ENCODE results near the gene MIR17HG. TPM values are rescaled to one million over a fixed set of nuclear protein-coding genes. Genes with fewer than 3 reads are reported as not detected.
"Not testable (repeated sequence)": the region's sequence is repeated elsewhere in the genome, so short reads cannot be mapped to it uniquely, and the experiment has no call there.

MIR17HG gene
- total RNA-seq, 1 donor from 2014 or later, result 10.6 TPM

DNA sequence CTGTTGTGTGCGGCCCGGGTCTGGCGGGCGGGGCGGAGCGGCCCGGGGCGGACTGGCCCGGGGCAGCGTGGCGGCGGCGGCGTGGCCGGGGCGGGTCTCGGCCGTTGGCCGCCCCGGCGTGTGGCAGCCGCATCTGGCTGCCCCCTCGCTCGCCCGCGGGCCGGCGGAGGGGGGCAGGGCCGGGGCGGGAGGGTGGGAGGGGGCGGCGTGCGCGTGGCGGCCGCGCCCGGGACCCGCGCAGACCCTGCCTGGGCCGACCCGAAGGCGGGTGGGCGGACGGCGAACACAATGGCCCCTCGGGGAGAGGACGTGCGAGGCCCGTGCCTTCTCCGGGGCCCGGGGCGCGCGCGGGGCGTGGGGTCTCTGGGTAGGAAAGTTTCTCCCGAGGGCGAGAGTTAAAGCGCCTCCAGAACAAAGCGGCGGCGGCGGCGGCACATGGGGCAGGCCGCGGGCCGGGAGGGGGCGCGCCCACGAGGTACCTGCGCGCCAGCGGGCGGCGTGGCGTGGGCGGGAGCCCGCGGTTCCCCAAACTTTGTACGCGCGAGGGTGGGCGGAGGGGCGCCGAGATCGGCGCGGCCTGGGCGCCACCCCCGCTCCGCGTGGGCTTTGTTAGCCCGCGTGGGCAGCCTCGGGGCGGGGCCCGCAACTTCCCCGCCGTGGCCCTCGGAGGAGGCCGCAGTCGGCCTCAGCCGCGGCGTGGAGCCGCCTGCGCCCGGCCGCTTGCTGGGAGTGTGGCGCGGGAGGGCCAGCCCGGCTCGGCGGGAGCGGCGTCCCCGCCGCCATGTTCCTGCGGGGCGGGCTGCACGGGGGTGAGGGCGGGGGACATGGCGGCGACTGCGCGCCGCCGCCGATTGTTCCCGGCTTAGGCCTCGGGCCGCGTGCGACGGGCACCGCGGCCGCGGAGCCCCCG is 764 bp downstream of the MIR17HG start:
- DNase-seq (ENCODE audit: low read depth), result no peak

DNA sequence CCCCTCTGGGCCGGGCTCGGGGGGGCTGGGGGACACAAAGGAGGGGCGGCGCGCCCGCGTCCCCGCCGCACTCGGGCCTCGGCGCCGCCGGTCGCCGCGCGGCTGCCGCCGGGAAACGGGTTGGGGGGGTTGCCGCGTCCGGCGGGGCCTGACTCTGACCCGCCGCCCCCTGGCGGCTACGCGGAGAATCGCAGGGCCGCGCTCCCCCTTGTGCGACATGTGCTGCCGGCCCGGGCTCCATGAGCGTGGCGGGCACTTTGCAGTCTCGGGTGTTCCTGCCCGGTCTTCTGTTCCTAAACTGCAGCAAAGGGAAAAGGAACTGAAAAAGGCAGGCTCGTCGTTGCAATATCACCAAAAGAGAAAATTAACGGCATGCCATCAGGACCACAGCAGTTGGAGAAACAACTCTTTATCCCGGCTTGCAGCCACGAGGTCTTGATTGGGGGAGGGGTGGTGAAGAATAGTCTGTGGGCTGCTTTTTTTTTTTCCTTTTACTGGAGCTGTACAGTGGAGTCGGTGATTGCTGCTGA is 1.5 kb downstream of the MIR17HG start:
- peak; percentile 52 for DNase-seq (ENCODE audit: low read depth)

DNA sequence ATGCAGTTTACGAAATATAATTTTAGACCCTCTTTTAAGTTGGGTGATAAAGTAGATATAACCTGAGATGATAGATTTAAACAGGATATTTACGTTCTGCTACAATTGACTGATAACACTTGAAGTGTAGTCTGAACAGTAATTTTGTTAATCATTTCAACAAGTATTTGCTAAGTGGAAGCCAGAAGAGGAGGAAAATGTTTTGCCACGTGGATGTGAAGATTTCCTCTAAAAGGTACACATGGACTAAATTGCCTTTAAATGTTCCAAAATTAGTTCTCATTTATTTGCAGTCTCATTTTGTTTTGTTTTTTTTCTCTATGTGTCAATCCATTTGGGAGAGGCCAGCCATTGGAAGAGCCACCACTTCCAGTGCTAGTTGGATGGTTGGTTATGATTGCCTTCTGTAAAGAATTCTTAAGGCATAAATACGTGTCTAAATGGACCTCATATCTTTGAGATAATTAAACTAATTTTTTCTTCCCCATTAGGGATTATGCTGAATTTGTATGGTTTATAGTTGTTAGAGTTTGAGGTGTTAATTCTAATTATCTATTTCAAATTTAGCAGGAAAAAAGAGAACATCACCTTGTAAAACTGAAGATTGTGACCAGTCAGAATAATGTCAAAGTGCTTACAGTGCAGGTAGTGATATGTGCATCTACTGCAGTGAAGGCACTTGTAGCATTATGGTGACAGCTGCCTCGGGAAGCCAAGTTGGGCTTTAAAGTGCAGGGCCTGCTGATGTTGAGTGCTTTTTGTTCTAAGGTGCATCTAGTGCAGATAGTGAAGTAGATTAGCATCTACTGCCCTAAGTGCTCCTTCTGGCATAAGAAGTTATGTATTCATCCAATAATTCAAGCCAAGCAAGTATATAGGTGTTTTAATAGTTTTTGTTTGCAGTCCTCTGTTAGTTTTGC is 2.8 kb downstream of the MIR17HG start:
- DNase-seq (ENCODE audit: low read depth), result no peak

DNA sequence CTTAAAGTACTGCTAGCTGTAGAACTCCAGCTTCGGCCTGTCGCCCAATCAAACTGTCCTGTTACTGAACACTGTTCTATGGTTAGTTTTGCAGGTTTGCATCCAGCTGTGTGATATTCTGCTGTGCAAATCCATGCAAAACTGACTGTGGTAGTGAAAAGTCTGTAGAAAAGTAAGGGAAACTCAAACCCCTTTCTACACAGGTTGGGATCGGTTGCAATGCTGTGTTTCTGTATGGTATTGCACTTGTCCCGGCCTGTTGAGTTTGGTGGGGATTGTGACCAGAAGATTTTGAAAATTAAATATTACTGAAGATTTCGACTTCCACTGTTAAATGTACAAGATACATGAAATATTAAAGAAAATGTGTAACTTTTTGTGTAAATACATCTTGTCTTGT is 3.6 kb downstream of the MIR17HG start:
- DNase-seq (ENCODE audit: low read depth), result no peak

DNA sequence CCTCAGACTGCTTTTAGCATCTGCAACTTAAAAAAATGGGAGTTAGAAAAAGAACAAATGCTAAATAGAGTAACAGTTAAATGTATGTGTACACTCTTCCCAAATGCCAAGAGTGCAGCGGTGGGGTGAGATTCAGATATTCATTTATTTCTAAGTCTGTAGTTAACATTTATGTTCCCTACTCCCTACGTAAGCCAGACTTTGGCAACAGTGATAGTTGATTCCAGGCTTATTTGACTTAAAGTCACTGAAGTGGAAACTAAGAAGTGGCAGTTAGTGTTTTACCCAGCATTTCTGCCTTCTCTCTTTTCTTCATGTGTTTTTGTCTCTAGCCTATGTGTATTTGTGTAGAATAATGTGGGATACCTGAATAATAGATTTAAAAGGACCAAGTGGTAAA is 4.5 kb downstream of the MIR17HG start:
- peak; percentile 17 for DNase-seq (ENCODE audit: low read depth)

DNA sequence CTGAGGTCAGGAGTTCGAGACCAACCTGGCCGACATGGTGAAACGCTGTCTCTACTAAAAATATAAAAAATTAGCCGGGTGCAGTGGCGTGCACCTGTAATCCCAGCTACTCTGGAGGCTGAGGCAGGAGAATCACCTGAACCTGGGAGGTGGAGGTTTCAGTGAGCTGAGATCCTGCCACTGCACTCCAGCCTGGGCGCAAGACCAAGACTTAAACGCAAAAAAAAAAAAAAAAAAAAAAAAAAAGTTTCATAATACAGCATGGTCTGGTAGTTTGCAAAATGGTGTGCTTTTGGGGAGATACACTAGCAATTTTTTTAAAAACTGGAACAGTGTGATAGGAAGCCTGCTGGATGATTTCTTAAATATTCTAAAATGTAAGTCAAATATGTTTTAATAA is 5.4 kb downstream of the MIR17HG start:
- DNase-seq (ENCODE audit: low read depth), result not testable (repeated sequence)

DNA sequence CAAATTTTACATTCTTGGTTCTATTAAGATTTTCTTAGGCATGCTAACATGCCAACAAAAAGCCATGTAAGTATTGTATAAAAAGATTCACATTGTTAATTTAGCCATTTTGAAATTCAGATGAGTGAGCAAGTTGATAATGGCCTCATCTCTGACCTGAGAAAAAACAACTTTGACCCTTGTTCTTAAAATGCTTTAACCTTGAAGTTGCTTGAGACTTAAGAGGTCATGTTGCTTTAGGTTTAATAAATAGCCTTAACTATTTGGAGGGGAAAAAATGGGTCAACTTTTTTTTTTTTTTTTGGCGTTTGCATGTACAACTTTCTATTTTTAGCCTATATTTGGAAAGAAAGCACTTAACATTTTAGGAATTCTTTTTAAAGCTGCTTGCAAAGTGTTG is 6.0 kb downstream of the MIR17HG start:
- no peak for DNase-seq (ENCODE audit: low read depth)

DNA sequence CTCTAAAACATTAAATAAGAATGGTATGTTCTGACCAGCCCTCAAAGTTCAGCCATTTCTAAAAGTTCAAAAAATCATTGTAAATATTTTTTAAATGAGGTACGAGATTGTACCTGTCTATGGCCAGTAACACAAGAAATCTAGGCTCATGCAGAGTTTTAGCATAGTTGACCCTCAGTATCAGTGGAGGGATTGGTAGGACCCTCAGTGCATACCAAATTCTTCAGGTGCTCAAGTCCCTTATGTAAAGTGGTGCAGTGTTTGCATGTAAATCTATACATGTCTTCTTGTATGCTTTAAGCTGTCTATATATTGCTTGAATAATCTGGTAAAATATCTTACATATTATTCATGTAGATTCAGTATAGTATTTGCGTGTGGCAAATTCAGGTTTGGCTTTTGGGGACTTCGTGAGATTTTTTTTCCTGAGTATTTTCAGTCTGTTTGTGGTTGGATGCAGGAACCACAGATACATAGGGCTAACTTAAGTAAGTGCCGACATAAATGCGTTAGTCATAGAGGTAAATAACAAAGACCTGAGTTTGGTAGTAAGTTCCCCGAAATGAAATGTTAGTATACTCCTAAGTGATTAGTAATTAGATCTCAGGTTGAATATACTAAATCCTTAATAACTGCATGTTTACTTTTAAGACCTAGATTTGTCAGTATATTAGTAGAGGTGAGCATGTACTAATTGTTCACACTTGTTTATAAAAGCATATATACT is 7.8 kb downstream of the MIR17HG start:
- DNase-seq (ENCODE audit: low read depth), result no peak

DNA sequence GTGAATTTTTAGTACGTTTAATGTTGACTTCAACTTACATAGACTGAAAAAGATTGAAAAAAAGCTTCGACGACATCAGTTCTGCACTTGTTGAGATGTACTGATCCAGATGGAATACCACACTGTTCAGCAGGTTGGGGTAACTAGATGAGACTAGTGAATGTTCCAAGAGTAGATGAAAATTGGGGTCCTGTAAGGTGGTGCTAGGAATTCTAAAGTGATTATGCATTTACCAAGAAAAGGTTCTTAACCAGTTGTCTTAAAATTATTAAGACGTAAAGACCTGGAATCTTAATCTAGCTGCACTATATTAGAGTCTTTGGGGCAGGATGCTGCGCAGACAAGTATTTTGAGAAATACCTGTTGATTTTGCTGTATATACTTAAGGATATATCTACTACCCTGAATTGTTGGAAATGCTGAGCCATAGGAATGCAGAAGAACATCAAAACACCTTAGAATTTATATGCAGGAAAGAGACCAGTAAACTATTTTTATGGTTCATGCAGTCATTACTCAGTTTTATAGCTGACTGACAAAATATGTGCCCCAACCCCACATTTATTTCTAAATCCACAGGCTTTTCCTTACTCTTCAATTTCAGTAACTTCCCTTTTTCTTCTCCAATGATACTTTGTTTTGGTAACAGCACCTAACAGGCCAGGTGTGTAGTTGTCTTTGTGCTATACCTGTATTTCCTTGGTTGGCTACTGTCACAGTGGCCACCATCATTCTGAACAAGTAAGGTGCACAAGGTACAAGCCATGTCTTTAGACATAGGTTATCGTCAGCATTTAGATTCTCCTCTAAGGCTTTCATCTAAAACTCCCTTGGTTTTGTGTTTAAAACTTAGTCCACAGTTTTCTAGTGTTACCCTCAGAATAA is 8.6 kb downstream of the MIR17HG start:
- no peak for DNase-seq (ENCODE audit: low read depth)

DNA sequence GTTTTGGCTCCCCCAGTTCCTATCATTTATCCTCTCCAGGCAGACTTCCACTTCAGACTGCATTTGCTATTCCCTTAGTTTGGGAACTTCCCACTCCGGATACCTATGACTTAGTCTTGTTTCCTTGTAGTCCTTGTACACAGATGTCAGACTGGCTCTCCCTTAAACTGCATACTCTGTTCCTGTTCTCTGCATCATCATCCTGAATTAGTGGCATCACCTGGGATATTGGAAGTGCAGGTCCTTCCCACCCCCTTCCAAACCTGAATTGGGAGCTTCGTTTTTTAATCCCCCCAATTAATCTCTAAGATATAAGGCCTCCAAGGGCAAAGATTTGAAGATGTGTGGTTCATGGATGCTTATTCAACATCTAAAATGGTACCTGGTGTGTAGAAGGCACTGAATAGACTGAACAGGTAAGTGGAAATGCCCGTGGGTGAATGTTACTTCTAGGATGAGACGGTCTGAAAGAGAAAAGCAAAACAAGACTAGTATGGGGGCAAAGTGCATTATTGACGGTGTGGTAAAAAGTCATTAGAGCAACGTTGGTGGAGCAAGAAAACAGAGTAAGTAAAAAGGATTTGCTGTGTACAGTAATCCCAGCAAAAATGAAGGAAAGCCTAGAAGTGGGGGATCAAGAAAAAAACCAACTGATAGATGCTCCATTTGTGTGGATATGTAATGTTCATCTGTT is 9.6 kb downstream of the MIR17HG start:
- DNase-seq (ENCODE audit: low read depth), result no peak

DNA sequence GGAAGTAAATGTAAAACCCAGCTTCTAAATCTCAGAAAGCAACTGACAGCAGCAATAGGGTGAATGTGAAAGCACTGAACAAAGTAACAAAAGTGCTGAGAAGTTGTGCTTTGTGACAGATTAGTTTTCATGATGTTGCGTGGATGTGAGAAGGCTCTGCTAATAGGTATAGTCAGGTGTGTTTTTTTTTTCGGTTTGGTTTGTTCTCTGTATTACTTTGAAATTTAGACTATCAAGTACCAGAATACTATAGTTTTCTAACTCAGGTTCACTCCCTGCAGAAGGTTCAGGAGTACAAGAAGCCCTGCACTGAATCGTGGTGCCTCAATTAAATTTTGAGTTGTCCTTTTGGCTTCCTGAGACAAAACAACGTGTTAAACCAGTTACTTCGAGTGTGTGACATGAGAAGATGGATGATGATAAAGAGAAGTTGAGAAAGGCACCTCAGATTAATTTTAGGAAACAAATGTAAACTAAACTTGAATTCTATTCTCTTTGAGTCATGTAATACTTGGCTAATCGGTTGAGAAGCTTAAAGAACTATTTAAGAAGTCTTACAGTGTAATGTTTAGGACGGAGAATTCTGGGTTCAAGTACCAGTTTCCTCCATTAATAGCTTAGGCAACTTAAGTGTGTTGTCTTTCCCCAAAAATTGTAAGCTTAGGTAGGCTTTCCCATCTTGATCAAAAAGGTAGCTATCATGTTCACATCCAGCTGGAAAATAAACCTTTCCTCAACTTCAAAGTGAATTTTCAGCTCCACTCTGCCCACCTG is 10.3 kb downstream of the MIR17HG start:
- no peak for DNase-seq (ENCODE audit: low read depth)

DNA sequence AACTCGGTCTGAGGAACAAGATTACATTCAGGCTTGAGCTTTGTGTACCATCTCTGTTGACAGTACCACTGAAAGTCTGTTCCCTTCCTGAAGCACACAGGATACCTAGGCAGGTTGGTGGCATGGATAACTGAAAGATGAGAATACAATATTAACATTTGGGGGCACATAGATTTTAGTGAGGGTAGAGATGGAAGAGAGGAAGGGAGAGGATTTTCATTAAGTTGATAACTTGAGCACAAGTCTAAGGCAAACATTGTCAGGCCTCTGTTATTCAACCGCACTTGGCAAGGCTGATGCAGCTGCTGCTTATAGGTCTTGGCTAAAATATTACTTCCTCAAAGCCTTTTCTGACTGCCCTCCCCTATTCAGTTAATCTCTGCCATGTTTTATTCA is 10.9 kb downstream of the MIR17HG start:
- no peak for DNase-seq (ENCODE audit: low read depth)

DNA sequence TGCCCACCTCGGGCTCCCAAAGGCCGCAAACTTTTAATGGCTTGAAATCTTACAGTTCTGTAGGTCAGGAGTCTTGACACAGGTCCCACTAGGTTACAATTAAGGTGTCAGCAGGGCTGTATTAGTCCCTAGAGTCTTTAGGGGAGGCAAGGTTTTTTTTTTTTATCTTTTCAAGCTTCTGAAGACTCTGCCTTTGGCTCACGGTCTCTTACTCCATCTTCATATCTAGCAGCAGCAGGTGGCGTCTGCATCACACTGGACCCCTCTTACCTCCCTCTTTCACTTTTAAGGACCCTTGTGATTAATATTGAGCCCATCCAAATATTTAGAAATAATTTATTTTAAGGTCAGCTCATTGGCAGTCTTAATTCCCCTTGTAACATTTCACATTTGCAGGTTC is 11.6 kb downstream of the MIR17HG start:
- no peak for DNase-seq (ENCODE audit: low read depth)

DNA sequence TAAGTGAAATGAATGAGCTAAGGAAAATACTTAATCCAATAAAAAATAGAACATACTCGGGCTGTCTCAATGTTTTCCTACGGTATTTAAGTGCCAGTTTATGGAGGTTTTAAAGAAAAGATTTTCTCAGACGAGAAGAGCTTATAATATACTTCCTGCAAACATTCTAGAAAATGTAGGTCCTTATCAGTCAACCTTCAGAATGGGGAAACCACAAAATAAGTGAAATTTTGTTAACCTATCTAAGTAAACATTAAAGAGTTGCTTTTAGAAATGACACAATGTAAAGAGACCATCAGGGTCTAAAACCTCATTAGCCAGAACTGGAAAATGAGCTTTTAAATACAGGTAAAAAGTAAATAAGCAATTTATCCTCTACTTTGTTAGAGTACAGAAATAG is 12.1 kb downstream of the MIR17HG start:
- DNase-seq (ENCODE audit: low read depth), result no peak

DNA sequence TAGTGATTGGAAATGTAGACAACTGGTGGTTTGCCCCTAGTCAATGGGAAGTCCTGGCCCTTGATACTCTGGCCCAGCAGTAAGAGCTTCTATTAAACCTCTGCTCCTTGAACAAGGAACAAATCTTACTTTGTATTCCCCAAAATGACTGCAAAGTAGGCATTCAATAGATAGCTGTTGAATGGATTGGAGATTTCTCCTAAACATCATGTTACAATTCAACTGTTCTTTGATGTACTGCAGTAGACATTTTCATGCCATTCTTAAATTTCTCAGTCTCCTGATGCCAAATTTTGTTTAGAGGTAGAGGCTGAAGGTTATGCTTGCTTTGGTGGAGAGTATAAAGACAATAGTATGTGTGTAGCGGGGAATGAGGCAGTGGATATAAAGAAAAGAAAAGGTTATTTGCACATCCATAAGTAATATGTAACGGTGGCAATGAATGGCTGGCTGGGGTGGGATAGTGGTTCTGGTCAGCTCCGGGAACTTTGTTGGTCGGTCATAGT is 12.8 kb downstream of the MIR17HG start:
- no peak for DNase-seq (ENCODE audit: low read depth)

DNA sequence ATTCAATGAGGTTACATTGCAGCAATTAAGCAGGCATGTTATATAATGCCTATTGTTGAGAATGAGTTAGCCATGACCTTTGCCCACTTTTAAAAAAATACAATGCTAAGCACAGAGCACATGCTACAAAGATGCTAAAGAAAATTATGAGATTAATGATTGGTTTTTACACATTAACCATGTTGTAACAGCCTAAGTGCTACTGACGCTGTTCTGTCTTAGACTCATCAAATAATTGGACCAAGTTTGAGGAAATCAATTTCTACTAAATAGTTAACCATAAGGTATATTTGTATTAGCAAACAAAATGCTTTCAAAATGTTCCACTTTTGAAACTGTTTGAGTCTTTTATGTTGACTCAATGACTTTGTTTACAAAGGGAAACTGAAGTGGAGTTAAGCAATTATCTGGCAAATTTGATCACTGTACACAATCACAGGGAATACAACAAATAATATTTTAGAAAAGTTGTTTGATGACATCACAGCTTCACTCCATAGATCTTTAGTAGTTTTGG is 14.3 kb downstream of the MIR17HG start:
- no peak for DNase-seq (ENCODE audit: low read depth)

DNA sequence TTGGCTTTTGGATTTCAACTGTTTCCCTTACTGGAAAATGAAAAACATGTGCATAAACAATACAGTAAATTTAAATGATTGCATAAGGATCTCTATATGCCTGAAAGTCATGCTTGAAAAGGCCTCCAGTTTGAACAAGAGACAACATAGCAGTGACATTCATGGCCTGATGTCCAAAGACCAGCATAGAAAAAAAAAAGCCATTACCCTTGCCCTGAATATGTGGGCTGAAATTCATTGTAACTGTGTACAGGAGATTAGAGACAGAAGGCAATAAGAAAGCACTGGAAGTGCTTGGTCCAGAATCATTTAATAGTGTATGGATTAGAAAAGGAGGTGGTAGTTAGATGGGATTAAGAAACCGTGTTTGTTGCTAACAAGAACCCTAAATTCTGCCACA is 15.4 kb downstream of the MIR17HG start:
- DNase-seq (ENCODE audit: low read depth), result no peak

DNA sequence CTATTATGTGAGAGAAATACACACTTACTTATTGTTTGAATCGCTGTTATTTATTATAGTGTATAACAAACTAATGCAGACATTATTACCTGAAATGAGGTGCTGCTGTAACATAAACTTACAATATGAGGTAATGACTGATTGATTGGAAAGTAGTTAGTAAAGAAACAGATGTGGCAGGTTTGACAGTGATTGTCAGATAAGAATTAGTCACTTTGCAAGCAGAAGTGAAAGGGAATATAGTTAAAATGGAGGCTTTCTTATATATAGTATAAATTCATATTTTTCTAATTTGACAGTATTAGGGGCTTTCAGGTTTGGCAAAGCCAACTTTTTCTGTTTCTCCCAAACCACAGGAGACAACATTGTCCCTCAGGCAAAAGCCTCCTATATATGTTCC is 20.6 kb downstream of the MIR17HG start:
- DNase-seq (ENCODE audit: low read depth), result no peak

All from renal cortical epithelial cell (primary cell).